GM23338 (cell line): Measurements from ENCODE around the gene SIAE. TPM values are rescaled to one million over a fixed set of nuclear protein-coding genes. Genes with fewer than 3 reads are reported as not detected.

ENCODE experiments used
- ATAC-seq: fragments of 200-7000 bp; cut with Tn5 transposase; 3 replicates; pipeline ENCODE4 v1.9.1; 2020
- DNase-seq: peaks from one replicate; pipeline ENCODE4 v3.0.0-alpha.2; 2015; ENCODE audit warnings: low spot score
- H2AFZ ChIP-seq: fragments of 200-600 bp; sonication (generic); 2 replicates; pipeline ENCODE4 v1.8.0; 2016; ENCODE audit warnings: antibody characterized with exemption, mild to moderate bottlenecking, moderate library complexity
- H3F3A ChIP-seq: fragments of 200-600 bp; sonication (generic); replicated peaks from 2 replicates; pipeline ENCODE4 v1.8.0; 2017; ENCODE audit warnings: antibody characterized with exemption, mixed run types, low read depth
- H3K27ac ChIP-seq: fragments of 200-600 bp; sonication (generic); 2 replicates; pipeline ENCODE4 v1.6.1; 2016; ENCODE audit warnings: low read depth
- H3K27me3 ChIP-seq: fragments of 200-600 bp; sonication (generic); 2 replicates; pipeline ENCODE4 v1.8.0; 2016; ENCODE audit warnings: mild to moderate bottlenecking, mixed run types, moderate library complexity; ENCODE audit not compliant: insufficient read depth
- H3K36me3 ChIP-seq: fragments of 200-600 bp; sonication (generic); 2 replicates; pipeline ENCODE4 v1.8.0; 2016; ENCODE audit warnings: mild to moderate bottlenecking; ENCODE audit not compliant: insufficient read depth
- H3K4me1 ChIP-seq: fragments of 200-600 bp; sonication (generic); 2 replicates; pipeline ENCODE4 v1.8.0; 2016; ENCODE audit warnings: mild to moderate bottlenecking, moderate library complexity; ENCODE audit not compliant: insufficient read depth
- H3K4me2 ChIP-seq: fragments of 200-600 bp; sonication (generic); 2 replicates; pipeline ENCODE4 v1.7.1; 2017; ENCODE audit warnings: mixed run types
- H3K4me3 ChIP-seq: fragments of 200-600 bp; sonication (generic); 2 replicates; pipeline ENCODE4 v1.6.1; 2016; ENCODE audit warnings: mixed run types
- H3K79me2 ChIP-seq: fragments of 200-600 bp; sonication (generic); replicated peaks from 2 replicates; pipeline ENCODE4 v1.8.0; 2017; ENCODE audit warnings: mild to moderate bottlenecking; ENCODE audit not compliant: insufficient read depth
- H3K9me2 ChIP-seq: fragments of 200-600 bp; sonication (generic); 2 replicates; pipeline ENCODE4 v1.8.0; 2017; ENCODE audit not compliant: insufficient read depth
- H4K20me1 ChIP-seq: fragments of 200-600 bp; sonication (generic); replicated peaks from 2 replicates; pipeline ENCODE4 v1.8.0; 2017; ENCODE audit warnings: mild to moderate bottlenecking; ENCODE audit not compliant: insufficient read depth
- H3K27ac Mint-ChIP-seq: 2 replicates; pipeline ENCODE4 v1.8.0; 2020; ENCODE audit warnings: inconsistent platforms, mild to moderate bottlenecking, moderate library complexity, mixed read lengths
- H3K27me3 Mint-ChIP-seq: 3 replicates; pipeline ENCODE4 v1.8.0; 2022; ENCODE audit warnings: low read depth, mild to moderate bottlenecking, moderate library complexity, mixed read lengths, inconsistent platforms; ENCODE audit not compliant: insufficient read depth, poor library complexity
- H3K36me3 Mint-ChIP-seq: 3 replicates; pipeline ENCODE4 v1.8.0; 2021; ENCODE audit warnings: low read depth, mild to moderate bottlenecking, inconsistent platforms, moderate library complexity, mixed read lengths
- H3K4me1 Mint-ChIP-seq: 3 replicates; pipeline ENCODE4 v1.8.0; 2020; ENCODE audit warnings: mild to moderate bottlenecking, inconsistent platforms, mixed read lengths
- H3K4me3 Mint-ChIP-seq: 3 replicates; pipeline ENCODE4 v1.8.0; 2021; ENCODE audit warnings: moderate library complexity, mild to moderate bottlenecking, inconsistent platforms, mixed read lengths
- H3K9me3 Mint-ChIP-seq: 3 replicates; pipeline ENCODE4 v1.8.0; 2020; ENCODE audit warnings: moderate library complexity, mild to moderate bottlenecking, inconsistent platforms, mixed read lengths
- CREB1 ChIP-seq: fragments of 250-450 bp; sonication (Bioruptor Pico); IDR thresholded peaks from 2 replicates; pipeline ENCODE4 v1.5.0; 2020; ENCODE audit warnings: low read depth, mild to moderate bottlenecking, moderate library complexity
- CTCF ChIP-seq, 2 experiments: fragments of 200-600 bp in 1 of 2; sonication (generic) in 1 of 2; conservative IDR thresholded peaks; 2 replicates each; pipeline versions ENCODE4 v1.5.1 to v1.6.1; 2016 to 2017; ENCODE audit warnings: antibody characterized with exemption in 2 of 2, low read depth in 2 of 2, mild to moderate bottlenecking in 2 of 2, moderate library complexity in 1 of 2
- EZH2 ChIP-seq: fragments of 200-600 bp; sonication (generic); IDR thresholded peaks from one replicate; pipeline ENCODE4 v1.8.0; 2017; ENCODE audit warnings: antibody characterized with exemption, mild to moderate bottlenecking, low read depth; ENCODE audit not compliant: unreplicated experiment
- EZH2phosphoT487 ChIP-seq: fragments of 200-600 bp; sonication (generic); IDR thresholded peaks from one replicate; pipeline ENCODE4 v1.8.1; 2018; ENCODE audit warnings: antibody characterized with exemption; ENCODE audit not compliant: unreplicated experiment
- JUNB ChIP-seq: IDR thresholded peaks from one replicate; pipeline ENCODE4 v1.6.1; 2016; ENCODE audit warnings: antibody characterized with exemption; ENCODE audit not compliant: unreplicated experiment
- NANOG ChIP-seq: IDR thresholded peaks from 2 replicates; pipeline ENCODE4 v1.6.1; 2016; ENCODE audit warnings: antibody characterized with exemption, borderline replicate concordance
- POLR2AphosphoS5 ChIP-seq: IDR thresholded peaks from 2 replicates; pipeline ENCODE4 v1.6.1; 2016; ENCODE audit warnings: antibody characterized with exemption, low read depth
- REST ChIP-seq: IDR thresholded peaks from one replicate; pipeline ENCODE4 v1.6.1; 2018; ENCODE audit warnings: antibody characterized with exemption; ENCODE audit not compliant: unreplicated experiment
- STAT1 ChIP-seq: IDR thresholded peaks from one replicate; pipeline ENCODE4 v1.6.1; 2016; ENCODE audit warnings: antibody characterized with exemption; ENCODE audit not compliant: unreplicated experiment
- ZNF114 ChIP-seq: fragments of 250-450 bp; sonication (Bioruptor Pico); IDR thresholded peaks from 2 replicates; pipeline ENCODE4 v1.5.0; 2020; ENCODE audit warnings: mild to moderate bottlenecking, moderate library complexity
- ZNF331 ChIP-seq: fragments of 250-450 bp; sonication (Bioruptor Pico); IDR thresholded peaks from 2 replicates; pipeline ENCODE4 v1.5.0; 2020; ENCODE audit warnings: low read depth, mild to moderate bottlenecking, moderate library complexity
- ZNF462 ChIP-seq: fragments of 250-450 bp; sonication (Bioruptor Pico); IDR thresholded peaks from 2 replicates; pipeline ENCODE4 v1.5.0; 2020; ENCODE audit warnings: mild to moderate bottlenecking, moderate library complexity
- polyA plus RNA-seq: library from polyadenylated mRNA; unstranded; fragments of >200 nt; fragmentation: Nextera tagmentation; extraction: Ambion mirVana; gene quantifications from 2 replicates; pipeline ENCODE4 v1.2.1, GENCODE V29; 2016
- total RNA-seq: library from RNA; depleted of rRNA; stranded (reverse); fragments of >200 nt; shearing (Covaris generic); gene quantifications from 2 replicates; pipeline ENCODE4 v1.2.3, GENCODE V29; 2014
- TF ChIP-seq, protein P1 (sequence below): IDR thresholded peaks from 2 replicates; pipeline ENCODE4 v1.6.1; 2016; ENCODE audit warnings: antibody characterized with exemption

Gene SIAE
- total and polyA plus RNA-seq, 2 experiments from 2014 or later = 1.1 to 1.7 TPM

GRCh38 chr11:124583781-124584180 is 89.8 kb downstream of the SIAE start:
- Histone ChIP-seq H4K20me1 (no peaks in the 10 kb centered on the region), H3K4me3 (no peak overlapping the region), H3K4me1 (no peaks in the 10 kb centered on the region), H3K27me3 (no peaks in the 10 kb centered on the region), H3K27ac (no peak overlapping the region), H3K4me2 (no peak overlapping the region), H3K9me2 (0 out of 2 replicates have a peak, but pooled peaks cover 4% of the 10 kb centered on the region), H3K36me3 (no peaks in the 10 kb centered on the region), H3F3A (no peaks in the 10 kb centered on the region), H3K79me2 (no peaks in the 10 kb centered on the region), H2AFZ (no peak overlapping the region)
- Mint-ChIP-seq H3K4me3 (no peak overlapping the region), H3K36me3 (no peaks in the 10 kb centered on the region), H3K27ac (no peak overlapping the region), H3K4me1 (peaks cover 12% of the 10 kb centered on the region; the same call in 2 of the 3 replicates), H3K27me3 (no peaks in the 10 kb centered on the region), H3K9me3 (no peaks in the 10 kb centered on the region)
- ATAC-seq (no peak), DNase-seq (no peak)
- TF ChIP-seq EZH2 (no peak), REST (no peak), EZH2phosphoT487 (no peak), JUNB (no peak), ZNF462 (CRISPR knock-in tag) (no peak), NANOG (no peak), STAT1 (no peak), ZNF331 (CRISPR knock-in tag) (no peak), CREB1 (no peak), CTCF (conservative IDR thresholded peaks at IDR 0.05; ENCODE audit: low read depth in 2 of 2) (no peak), ZNF114 (CRISPR knock-in tag) (no peak), POLR2AphosphoS5 (no peak)
- TF ChIP-seq, protein P1, sequence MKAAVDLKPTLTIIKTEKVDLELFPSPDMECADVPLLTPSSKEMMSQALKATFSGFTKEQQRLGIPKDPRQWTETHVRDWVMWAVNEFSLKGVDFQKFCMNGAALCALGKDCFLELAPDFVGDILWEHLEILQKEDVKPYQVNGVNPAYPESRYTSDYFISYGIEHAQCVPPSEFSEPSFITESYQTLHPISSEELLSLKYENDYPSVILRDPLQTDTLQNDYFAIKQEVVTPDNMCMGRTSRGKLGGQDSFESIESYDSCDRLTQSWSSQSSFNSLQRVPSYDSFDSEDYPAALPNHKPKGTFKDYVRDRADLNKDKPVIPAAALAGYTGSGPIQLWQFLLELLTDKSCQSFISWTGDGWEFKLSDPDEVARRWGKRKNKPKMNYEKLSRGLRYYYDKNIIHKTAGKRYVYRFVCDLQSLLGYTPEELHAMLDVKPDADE = no peak
